ENCODE results near the gene HMGXB3. TPM values are rescaled to one million over a fixed set of nuclear protein-coding genes. Genes with fewer than 3 reads are reported as not detected.

Gene HMGXB3
- total RNA-seq, 1 experiment from 2014 or later, result 26.9 TPM

DNA sequence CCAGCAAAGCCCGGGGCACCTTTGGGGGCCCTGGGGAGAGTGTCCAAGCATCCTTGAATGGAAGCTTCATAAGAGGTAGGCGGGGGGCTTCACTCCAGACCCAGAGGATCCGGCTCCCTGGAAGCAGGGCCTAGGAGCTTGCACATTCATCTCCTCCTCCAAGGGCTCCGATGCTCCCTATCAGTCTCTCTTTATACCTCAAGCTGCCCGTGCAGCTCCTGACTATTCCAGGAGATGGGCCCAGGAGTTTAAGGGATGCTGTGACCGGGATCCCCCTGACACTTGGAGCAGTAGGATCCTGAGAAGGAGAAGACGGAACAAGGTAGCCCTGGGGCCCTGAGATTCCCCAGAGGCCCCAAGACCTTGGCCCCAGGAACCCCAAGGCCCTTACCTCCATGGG lies 59.9 kb downstream of the HMGXB3 start:
- H2BK12ac ChIP-seq (ENCODE audit: insufficient read length, low read depth, low read length), result no peak overlapping the region
- H3K4ac ChIP-seq (ENCODE audit: low read depth, low read length), result no peak overlapping the region
- H3K27ac Mint-ChIP-seq, result no peak overlapping the region
- H3K9ac ChIP-seq (ENCODE audit: extremely low read depth, insufficient read length, low read length), result no peak overlapping the region
- no peak overlapping the region; the same call in 1 of the 2 replicates for H3K14ac ChIP-seq (ENCODE audit: insufficient read depth, low read length)
- H3K27me3 Mint-ChIP-seq (ENCODE audit: low read depth), result peaks cover 37% of the 10 kb centered on the region
- no peak overlapping the region for H2BK5ac ChIP-seq (ENCODE audit: insufficient read length, low read length)
- no peak overlapping the region for H3K23ac ChIP-seq (ENCODE audit: insufficient read length, low read depth, low read length)
- no peak overlapping the region for H3K27ac ChIP-seq (ENCODE audit: insufficient read length, low read depth, low read length)
- H2AK5ac ChIP-seq (ENCODE audit: insufficient read length, low read length), result no peak overlapping the region
- H3K36me3 Mint-ChIP-seq (ENCODE audit: insufficient read depth in 1 of 3, low read depth in 3 of 3), result peaks cover 0 to 3% (median 1%) of the 10 kb centered on the region in 3 experiments; a peak in 3 of 7 replicates
- no CpG with 5 or more reads among the region's 7 CpGs for WGBS (ENCODE audit: extremely low coverage, insufficient read length, low lambda C conversion rate)
- H2BK20ac ChIP-seq (ENCODE audit: low read depth, low read length, poor library complexity, severe bottlenecking), result no peak overlapping the region
- H3T11ph ChIP-seq (ENCODE audit: low read length), result no peak overlapping the region
- TF ChIP-seq, protein P1, sequence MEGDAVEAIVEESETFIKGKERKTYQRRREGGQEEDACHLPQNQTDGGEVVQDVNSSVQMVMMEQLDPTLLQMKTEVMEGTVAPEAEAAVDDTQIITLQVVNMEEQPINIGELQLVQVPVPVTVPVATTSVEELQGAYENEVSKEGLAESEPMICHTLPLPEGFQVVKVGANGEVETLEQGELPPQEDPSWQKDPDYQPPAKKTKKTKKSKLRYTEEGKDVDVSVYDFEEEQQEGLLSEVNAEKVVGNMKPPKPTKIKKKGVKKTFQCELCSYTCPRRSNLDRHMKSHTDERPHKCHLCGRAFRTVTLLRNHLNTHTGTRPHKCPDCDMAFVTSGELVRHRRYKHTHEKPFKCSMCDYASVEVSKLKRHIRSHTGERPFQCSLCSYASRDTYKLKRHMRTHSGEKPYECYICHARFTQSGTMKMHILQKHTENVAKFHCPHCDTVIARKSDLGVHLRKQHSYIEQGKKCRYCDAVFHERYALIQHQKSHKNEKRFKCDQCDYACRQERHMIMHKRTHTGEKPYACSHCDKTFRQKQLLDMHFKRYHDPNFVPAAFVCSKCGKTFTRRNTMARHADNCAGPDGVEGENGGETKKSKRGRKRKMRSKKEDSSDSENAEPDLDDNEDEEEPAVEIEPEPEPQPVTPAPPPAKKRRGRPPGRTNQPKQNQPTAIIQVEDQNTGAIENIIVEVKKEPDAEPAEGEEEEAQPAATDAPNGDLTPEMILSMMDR (conservative IDR thresholded peaks at IDR 0.05), result no peak
- peaks cover 26 to 39% of the 10 kb centered on the region in 2 experiments for H3K4me1 Mint-ChIP-seq
- DNase-seq, result no peak
- H3K27me3 ChIP-seq (ENCODE audit: insufficient read depth, low read length), result no peaks in the 10 kb centered on the region
- H2BK15ac ChIP-seq (ENCODE audit: low read depth, low read length), result no peak overlapping the region
- H3K79me2 ChIP-seq (ENCODE audit: insufficient read depth, low read length), result no peaks in the 10 kb centered on the region
- no peaks in the 10 kb centered on the region for H3K9me3 Mint-ChIP-seq
- H3K18ac ChIP-seq (ENCODE audit: insufficient read length, low read depth, low read length), result no peak overlapping the region
- no peak overlapping the region for H4K5ac ChIP-seq (ENCODE audit: insufficient read length, low read depth, low read length)
- H4K20me1 ChIP-seq (ENCODE audit: control insufficient read depth, insufficient read depth, insufficient read length), result no peaks in the 10 kb centered on the region
- H4K91ac ChIP-seq (ENCODE audit: insufficient read length, low read depth, low read length), result no peak overlapping the region
- no peak overlapping the region for H4K8ac ChIP-seq (replicated peaks; ENCODE audit: insufficient read length, low read depth, low read length)
- H3K9me3 ChIP-seq (ENCODE audit: control insufficient read depth, low read depth, low read length), result no peaks in the 10 kb centered on the region
- H3K23me2 ChIP-seq (ENCODE audit: insufficient read length, low read depth, low read length, poor library complexity, severe bottlenecking), result no peaks in the 10 kb centered on the region
- no peak overlapping the region for H3K4me2 ChIP-seq (ENCODE audit: insufficient read depth, insufficient read length, low read length)
- H3K56ac ChIP-seq (ENCODE audit: insufficient read length, low read depth, low read length), result no peak overlapping the region
- no peak overlapping the region for H3K4me3 Mint-ChIP-seq
- H3K4me1 ChIP-seq (ENCODE audit: insufficient read depth, low read length), result peaks cover 4% of the 10 kb centered on the region; the same call in 1 of the 2 replicates
- no peak overlapping the region for H2AFZ ChIP-seq (ENCODE audit: low read length)
- no peaks in the 10 kb centered on the region for H3K79me1 ChIP-seq (ENCODE audit: insufficient read depth, low read depth, low read length, poor library complexity, severe bottlenecking)
- H2BK120ac ChIP-seq (ENCODE audit: low read depth, low read length, poor library complexity, severe bottlenecking), result no peak overlapping the region

Data from H9 (cell line).